ENCODE measurements around the gene FGD3.
"Not testable (repeated sequence)": the region's sequence is repeated elsewhere in the genome, so short reads cannot be mapped to it uniquely, and the experiment has no call there.

FGD3 gene

GRCh38 chr9:93007529-93008058, 60.3 kb downstream of the FGD3 start:
- Histone ChIP-seq H3K4me1 (ENCODE audit: control insufficient read depth in 1 of 2, insufficient read depth in 2 of 2, low read length in 2 of 2) (peaks cover 5 to 11% of the 10 kb centered on the region in 2 donors), H3K27ac (ENCODE audit: low read depth, low read length) (no peak overlapping the region), H3K27me3 (ENCODE audit: control insufficient read depth in 1 of 2, insufficient read depth in 2 of 2, low read length in 2 of 2) (no peaks in the 10 kb centered on the region), H3K9me3 (ENCODE audit: control insufficient read depth in 1 of 2, low read length in 2 of 2) (no peaks in the 10 kb centered on the region), H3K9ac (ENCODE audit: low read depth in 1 of 2, low read length in 2 of 2) (no peak overlapping the region), H3K4me3 (ENCODE audit: low read depth in 1 of 2, low read length in 2 of 2) (no peak overlapping the region), H3K36me3 (ENCODE audit: control insufficient read depth in 1 of 2, insufficient read depth in 2 of 2, low read length in 2 of 2) (peaks cover 0 to 21% of the 10 kb centered on the region in 2 donors)

DNA sequence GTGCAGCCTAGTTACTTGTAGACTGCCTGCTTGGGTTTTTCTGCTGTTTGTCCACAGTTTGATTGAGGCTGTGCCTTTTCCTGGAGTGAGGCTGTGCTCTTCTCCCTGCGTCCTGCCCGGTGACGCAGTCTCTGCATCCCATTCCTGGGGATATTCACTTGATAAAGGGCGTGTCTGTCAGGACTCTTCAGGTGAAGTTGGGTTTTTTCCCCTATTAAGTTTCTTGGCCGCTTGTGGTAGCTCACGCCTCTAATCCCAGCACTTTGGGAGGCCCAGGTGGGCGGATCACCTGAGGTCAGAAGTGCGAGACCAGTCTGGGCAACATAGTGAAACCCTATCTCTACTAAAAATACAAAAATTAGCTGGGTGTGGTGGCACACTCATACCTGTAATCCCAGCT, 61.1 kb downstream of the FGD3 start:
- H3K9me3 ChIP-seq (ENCODE audit: control insufficient read depth in 1 of 2, low read length in 2 of 2), result no peaks in the 10 kb centered on the region
- H3K4me1 ChIP-seq (ENCODE audit: control insufficient read depth in 1 of 2, insufficient read depth in 2 of 2, low read length in 2 of 2), result peaks cover 5 to 8% of the 10 kb centered on the region in 2 donors
- H3K9ac ChIP-seq (ENCODE audit: low read depth in 1 of 2, low read length in 2 of 2), result no peak overlapping the region
- H3K27me3 ChIP-seq (ENCODE audit: control insufficient read depth in 1 of 2, insufficient read depth in 2 of 2, low read length in 2 of 2), result no peaks in the 10 kb centered on the region
- peaks cover 0 to 28% of the 10 kb centered on the region in 2 donors for H3K36me3 ChIP-seq (ENCODE audit: control insufficient read depth in 1 of 2, insufficient read depth in 2 of 2, low read length in 2 of 2)
- H3K4me3 ChIP-seq (ENCODE audit: low read depth in 1 of 2, low read length in 2 of 2), result no peak overlapping the region
- no peak overlapping the region for H3K27ac ChIP-seq (ENCODE audit: low read depth, low read length)

GRCh38 chr9:93009337-93010015, 62.2 kb downstream of the FGD3 start:
- H3K27ac ChIP-seq (ENCODE audit: low read depth, low read length), result no peak overlapping the region
- peaks cover 0 to 30% of the 10 kb centered on the region in 2 donors for H3K36me3 ChIP-seq (ENCODE audit: control insufficient read depth in 1 of 2, insufficient read depth in 2 of 2, low read length in 2 of 2)
- H3K9me3 ChIP-seq (ENCODE audit: control insufficient read depth in 1 of 2, low read length in 2 of 2), result no peaks in the 10 kb centered on the region
- no peaks in the 10 kb centered on the region for H3K27me3 ChIP-seq (ENCODE audit: control insufficient read depth in 1 of 2, insufficient read depth in 2 of 2, low read length in 2 of 2)
- no peak overlapping the region for H3K4me3 ChIP-seq (ENCODE audit: low read depth in 1 of 2, low read length in 2 of 2)
- no peak overlapping the region for H3K9ac ChIP-seq (ENCODE audit: low read depth in 1 of 2, low read length in 2 of 2)
- H3K4me1 ChIP-seq (ENCODE audit: control insufficient read depth in 1 of 2, insufficient read depth in 2 of 2, low read length in 2 of 2), result no peaks in the 10 kb centered on the region

DNA sequence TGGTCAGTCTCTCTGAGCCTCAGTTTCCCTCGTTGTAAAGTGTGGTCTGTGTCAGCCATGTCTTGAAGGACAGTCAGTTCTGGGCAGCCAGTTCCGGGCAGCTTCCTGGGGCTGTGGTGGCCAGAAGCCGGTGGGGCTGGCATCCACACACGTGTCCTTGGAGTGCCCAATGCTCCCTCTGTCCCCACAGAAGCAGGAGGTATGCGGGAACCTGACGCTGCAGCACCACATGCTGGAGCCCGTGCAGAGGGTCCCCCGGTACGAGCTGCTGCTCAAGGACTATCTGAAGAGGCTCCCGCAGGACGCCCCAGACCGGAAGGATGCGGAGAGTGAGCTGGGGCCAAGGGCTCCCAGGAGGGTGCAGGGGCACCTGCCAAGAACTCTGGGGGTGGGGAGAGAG, 62.7 kb downstream of the FGD3 start:
- no peak overlapping the region for H3K4me3 ChIP-seq (ENCODE audit: low read depth in 1 of 2, low read length in 2 of 2)
- no peaks in the 10 kb centered on the region for H3K4me1 ChIP-seq (ENCODE audit: control insufficient read depth in 1 of 2, insufficient read depth in 2 of 2, low read length in 2 of 2)
- no peaks in the 10 kb centered on the region for H3K27me3 ChIP-seq (ENCODE audit: control insufficient read depth in 1 of 2, insufficient read depth in 2 of 2, low read length in 2 of 2)
- H3K36me3 ChIP-seq (ENCODE audit: control insufficient read depth in 1 of 2, insufficient read depth in 2 of 2, low read length in 2 of 2), result peaks cover 0 to 26% of the 10 kb centered on the region in 2 donors
- no peak overlapping the region for H3K9ac ChIP-seq (ENCODE audit: low read depth in 1 of 2, low read length in 2 of 2)
- H3K9me3 ChIP-seq (ENCODE audit: control insufficient read depth in 1 of 2, low read length in 2 of 2), result no peaks in the 10 kb centered on the region
- no peak overlapping the region for H3K27ac ChIP-seq (ENCODE audit: low read depth, low read length)

DNA sequence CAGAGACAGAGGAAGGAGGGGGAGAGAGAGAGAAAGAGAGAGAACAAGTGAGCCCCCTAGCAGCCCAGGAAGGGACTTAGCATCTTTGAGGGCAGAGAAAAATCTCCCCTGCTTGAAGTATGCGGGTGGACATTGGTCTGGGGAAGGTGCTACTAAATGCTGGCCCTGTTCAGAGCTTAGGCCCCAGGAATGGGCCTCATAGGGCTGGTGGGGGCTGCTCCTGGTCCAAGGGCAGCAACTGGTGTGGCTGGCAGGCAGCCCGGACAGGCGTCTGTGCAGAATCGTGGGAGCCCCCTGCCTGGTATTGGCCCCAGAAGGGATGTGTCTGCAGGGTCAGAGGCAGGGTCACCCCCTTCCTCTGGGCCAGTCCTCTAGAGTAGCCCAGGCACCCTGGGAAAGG, 63.4 kb downstream of the FGD3 start:
- no peaks in the 10 kb centered on the region for H3K27me3 ChIP-seq (ENCODE audit: control insufficient read depth in 1 of 2, insufficient read depth in 2 of 2, low read length in 2 of 2)
- no peak overlapping the region for H3K4me3 ChIP-seq (ENCODE audit: low read depth in 1 of 2, low read length in 2 of 2)
- no peaks in the 10 kb centered on the region for H3K4me1 ChIP-seq (ENCODE audit: control insufficient read depth in 1 of 2, insufficient read depth in 2 of 2, low read length in 2 of 2)
- H3K9me3 ChIP-seq (ENCODE audit: control insufficient read depth in 1 of 2, low read length in 2 of 2), result no peaks in the 10 kb centered on the region
- H3K9ac ChIP-seq (ENCODE audit: low read depth in 1 of 2, low read length in 2 of 2), result no peak overlapping the region
- no peak overlapping the region for H3K27ac ChIP-seq (ENCODE audit: low read depth, low read length)
- peaks cover 0 to 25% of the 10 kb centered on the region in 2 donors for H3K36me3 ChIP-seq (ENCODE audit: control insufficient read depth in 1 of 2, insufficient read depth in 2 of 2, low read length in 2 of 2)

DNA sequence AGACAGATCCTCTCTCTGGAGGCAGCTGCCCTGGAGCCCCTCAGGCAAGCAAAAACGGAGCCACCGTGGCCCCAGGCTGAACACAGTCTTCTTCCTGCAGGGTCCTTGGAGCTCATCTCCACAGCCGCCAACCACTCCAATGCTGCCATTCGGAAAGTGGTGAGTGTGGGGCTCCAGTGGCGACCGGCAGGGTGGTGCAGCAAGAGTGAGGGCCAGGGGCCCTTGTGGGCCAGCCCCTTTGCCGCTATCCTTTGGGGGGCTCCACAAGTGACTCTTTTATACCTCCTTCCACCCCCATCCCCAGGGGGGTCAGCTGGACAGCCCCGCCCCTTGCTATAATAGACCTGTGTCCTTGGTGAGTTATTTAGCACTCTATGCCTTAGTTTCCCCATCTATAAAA, 63.8 kb downstream of the FGD3 start:
- Histone ChIP-seq H3K27me3 (ENCODE audit: control insufficient read depth in 1 of 2, insufficient read depth in 2 of 2, low read length in 2 of 2) (no peaks in the 10 kb centered on the region), H3K36me3 (ENCODE audit: control insufficient read depth in 1 of 2, insufficient read depth in 2 of 2, low read length in 2 of 2) (peaks cover 0 to 22% of the 10 kb centered on the region in 2 donors), H3K9me3 (ENCODE audit: control insufficient read depth in 1 of 2, low read length in 2 of 2) (no peaks in the 10 kb centered on the region), H3K4me3 (ENCODE audit: low read depth in 1 of 2, low read length in 2 of 2) (no peak overlapping the region), H3K4me1 (ENCODE audit: control insufficient read depth in 1 of 2, insufficient read depth in 2 of 2, low read length in 2 of 2) (no peaks in the 10 kb centered on the region), H3K9ac (ENCODE audit: low read depth in 1 of 2, low read length in 2 of 2) (no peak overlapping the region), H3K27ac (ENCODE audit: low read depth, low read length) (no peak overlapping the region)

DNA sequence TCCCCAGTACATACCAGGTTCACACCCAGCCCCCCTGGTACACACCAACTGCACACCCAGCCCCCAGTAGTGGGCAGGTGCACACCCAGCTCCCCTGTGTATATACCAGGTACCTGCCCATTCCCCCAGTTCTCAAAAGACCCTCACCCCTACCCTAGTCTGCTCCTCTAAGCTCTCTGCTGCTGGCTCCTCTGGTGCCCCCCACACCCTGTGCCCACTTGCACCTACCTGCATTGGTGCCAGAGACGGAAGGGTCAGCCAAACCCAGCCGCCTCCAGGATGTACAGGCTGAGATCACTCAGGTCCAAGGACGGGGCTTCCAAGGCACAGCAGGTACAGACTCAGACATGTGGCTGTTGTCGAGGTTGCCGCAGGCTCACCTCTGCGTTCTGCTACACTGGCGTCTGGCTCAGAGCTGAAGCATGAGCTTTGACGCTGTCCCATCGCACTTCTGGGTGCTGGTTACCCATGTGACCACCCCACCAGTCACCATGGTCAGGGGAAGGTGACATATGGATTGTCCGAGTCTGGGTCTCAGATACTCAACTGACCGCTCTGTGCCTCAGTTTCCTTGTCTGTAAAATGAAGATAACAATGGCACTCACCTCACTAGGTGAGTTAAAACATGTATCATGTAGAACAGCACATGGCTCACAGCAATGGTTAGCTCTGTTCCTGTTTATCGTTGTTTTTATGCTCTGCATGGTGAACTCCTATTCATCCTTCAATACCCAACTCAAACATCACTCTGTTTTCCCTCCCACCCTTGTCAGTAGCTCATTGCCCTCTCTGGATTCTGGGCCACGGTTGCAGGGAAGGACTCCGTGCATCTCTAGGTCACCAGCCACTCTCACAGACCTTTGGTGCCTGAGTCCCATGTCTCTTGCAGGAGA, 65.9 kb downstream of the FGD3 start:
- H3K4me3 ChIP-seq (ENCODE audit: low read depth in 1 of 2, low read length in 2 of 2), result no peak overlapping the region
- no peaks in the 10 kb centered on the region for H3K9me3 ChIP-seq (ENCODE audit: control insufficient read depth in 1 of 2, low read length in 2 of 2)
- H3K4me1 ChIP-seq (ENCODE audit: control insufficient read depth in 1 of 2, insufficient read depth in 2 of 2, low read length in 2 of 2), result no peaks in the 10 kb centered on the region
- no peak overlapping the region for H3K9ac ChIP-seq (ENCODE audit: low read depth in 1 of 2, low read length in 2 of 2)
- H3K27ac ChIP-seq (ENCODE audit: low read depth, low read length), result no peak overlapping the region
- H3K27me3 ChIP-seq (ENCODE audit: control insufficient read depth in 1 of 2, insufficient read depth in 2 of 2, low read length in 2 of 2), result no peaks in the 10 kb centered on the region
- peaks cover 0 to 16% of the 10 kb centered on the region in 2 donors for H3K36me3 ChIP-seq (ENCODE audit: control insufficient read depth in 1 of 2, insufficient read depth in 2 of 2, low read length in 2 of 2)

DNA sequence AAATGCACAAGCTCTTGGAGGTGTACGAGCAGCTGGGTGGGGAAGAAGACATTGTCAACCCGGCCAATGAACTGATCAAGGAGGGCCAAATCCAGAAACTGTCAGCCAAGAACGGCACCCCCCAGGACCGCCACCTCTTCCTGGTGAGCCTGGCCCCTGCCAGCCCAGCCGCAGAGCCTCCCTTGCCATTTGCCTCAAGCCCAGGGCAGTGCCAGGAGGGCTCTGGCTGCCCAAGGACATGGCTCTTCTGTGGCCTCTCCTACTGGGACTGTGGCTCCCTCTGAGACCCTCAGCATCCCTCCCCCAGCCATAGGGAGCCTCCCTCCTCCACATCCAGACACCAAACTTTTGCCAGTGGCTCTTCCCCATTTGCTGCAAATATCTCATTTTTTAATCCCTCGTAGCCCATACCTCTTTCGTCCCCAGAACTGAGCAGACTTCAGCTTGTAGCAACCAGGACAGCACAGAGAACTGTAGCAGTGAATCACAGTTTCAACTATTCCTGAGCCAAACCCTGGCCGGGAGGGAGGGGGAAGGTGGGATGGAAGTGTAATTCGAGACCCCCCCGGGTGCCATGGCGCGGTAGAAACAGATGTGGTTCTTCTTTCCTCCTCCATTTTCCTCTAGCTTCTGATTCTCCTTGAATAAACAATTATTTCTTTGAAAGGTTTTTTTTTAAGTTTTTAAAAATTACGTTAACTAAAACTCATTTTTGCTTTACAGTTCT, 66.7 kb downstream of the FGD3 start:
- Histone ChIP-seq H3K9me3 (ENCODE audit: control insufficient read depth in 1 of 2, low read length in 2 of 2) (no peaks in the 10 kb centered on the region), H3K36me3 (ENCODE audit: control insufficient read depth in 1 of 2, insufficient read depth in 2 of 2, low read length in 2 of 2) (peaks cover 0 to 16% of the 10 kb centered on the region in 2 donors), H3K27ac (ENCODE audit: low read depth, low read length) (no peak overlapping the region), H3K4me1 (ENCODE audit: control insufficient read depth in 1 of 2, insufficient read depth in 2 of 2, low read length in 2 of 2) (no peaks in the 10 kb centered on the region), H3K4me3 (ENCODE audit: low read depth in 1 of 2, low read length in 2 of 2) (no peak overlapping the region), H3K27me3 (ENCODE audit: control insufficient read depth in 1 of 2, insufficient read depth in 2 of 2, low read length in 2 of 2) (no peaks in the 10 kb centered on the region), H3K9ac (ENCODE audit: low read depth in 1 of 2, low read length in 2 of 2) (no peak overlapping the region)

- not testable (repeated sequence) for H3K9ac ChIP-seq (ENCODE audit: low read depth in 1 of 2, low read length in 2 of 2); H3K9me3 ChIP-seq (ENCODE audit: control insufficient read depth in 1 of 2, low read length in 2 of 2); H3K27me3 ChIP-seq (ENCODE audit: control insufficient read depth in 1 of 2, insufficient read depth in 2 of 2, low read length in 2 of 2); H3K4me1 ChIP-seq (ENCODE audit: control insufficient read depth in 1 of 2, insufficient read depth in 2 of 2, low read length in 2 of 2); H3K4me3 ChIP-seq (ENCODE audit: low read depth in 1 of 2, low read length in 2 of 2); H3K27ac ChIP-seq (ENCODE audit: low read depth, low read length)
- H3K36me3 ChIP-seq (ENCODE audit: control insufficient read depth in 1 of 2, insufficient read depth in 2 of 2, low read length in 2 of 2), result peaks cover 0 to 21% of the 10 kb centered on the region in 2 donors
Measured at GRCh38 chr9:93015190-93015589, 67.9 kb downstream of the FGD3 start.

DNA sequence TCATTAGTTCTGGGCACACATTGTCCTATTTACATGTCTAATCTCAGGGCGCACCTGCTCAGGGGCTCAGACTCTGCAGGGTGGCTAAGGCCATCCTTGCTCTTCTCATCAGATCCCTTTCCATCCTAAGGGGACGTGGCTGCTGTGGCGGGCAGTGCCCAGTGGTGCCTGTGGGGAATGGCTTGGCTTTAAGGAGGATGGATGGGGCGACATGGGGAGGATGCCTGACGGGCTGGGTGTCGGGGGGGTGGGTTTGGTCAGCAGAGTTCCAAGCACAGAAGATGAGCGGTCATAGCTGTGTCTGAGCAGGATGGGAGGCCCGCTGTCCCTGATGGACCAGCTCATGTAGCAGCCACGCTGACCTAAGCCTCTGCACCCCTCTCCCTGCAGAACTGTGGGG, 70.3 kb downstream of the FGD3 start:
- H3K4me1 ChIP-seq (ENCODE audit: control insufficient read depth in 1 of 2, insufficient read depth in 2 of 2, low read length in 2 of 2), result no peaks in the 10 kb centered on the region
- peaks cover 0 to 29% of the 10 kb centered on the region in 2 donors for H3K36me3 ChIP-seq (ENCODE audit: control insufficient read depth in 1 of 2, insufficient read depth in 2 of 2, low read length in 2 of 2)
- no peak overlapping the region for H3K9ac ChIP-seq (ENCODE audit: low read depth in 1 of 2, low read length in 2 of 2)
- no peaks in the 10 kb centered on the region for H3K9me3 ChIP-seq (ENCODE audit: control insufficient read depth in 1 of 2, low read length in 2 of 2)
- H3K4me3 ChIP-seq (ENCODE audit: low read depth in 1 of 2, low read length in 2 of 2), result no peak overlapping the region
- H3K27me3 ChIP-seq (ENCODE audit: control insufficient read depth in 1 of 2, insufficient read depth in 2 of 2, low read length in 2 of 2), result no peaks in the 10 kb centered on the region
- H3K27ac ChIP-seq (ENCODE audit: low read depth, low read length), result no peak overlapping the region
